COR-L47 (cell line): ENCODE results near the gene JARID2.
A peak's percentile ranks its signal among the peaks of the same experiment; 100 is the strongest.

ENCODE experiments used
- DNase-seq: peaks from one replicate; lab custom pipeline; 2025; lab: John Stamatoyannopoulos, UW

JARID2 gene

GRCh38 chr6:15440040-15440439 lies 194.2 kb downstream of the JARID2 start:
- DNase-seq, result no peak

GRCh38 chr6:15441215-15441868 lies 195.5 kb downstream of the JARID2 start:
- peak; percentile 33 for DNase-seq

GRCh38 chr6:15441981-15442380 lies 196.1 kb downstream of the JARID2 start:
- no peak for DNase-seq

- DNase-seq, result no peak
Measured at GRCh38 chr6:15442467-15442866, 196.6 kb downstream of the JARID2 start.

- DNase-seq, result no peak
Measured at GRCh38 chr6:15443119-15443830, 197.4 kb downstream of the JARID2 start.

GRCh38 chr6:15444081-15444731 lies 198.3 kb downstream of the JARID2 start:
- no peak for DNase-seq

- DNase-seq, result peak; percentile 69
Measured at GRCh38 chr6:15444881-15445280, 199.0 kb downstream of the JARID2 start.

- no peak for DNase-seq
Measured at GRCh38 chr6:15447546-15448267, 201.8 kb downstream of the JARID2 start.

GRCh38 chr6:15449011-15449410 lies 203.1 kb downstream of the JARID2 start:
- no peak for DNase-seq

- DNase-seq, result no peak
Measured at GRCh38 chr6:15451738-15452137, 205.9 kb downstream of the JARID2 start.

GRCh38 chr6:15452182-15452941 lies 206.5 kb downstream of the JARID2 start:
- DNase-seq, result no peak

GRCh38 chr6:15453186-15453585 lies 207.3 kb downstream of the JARID2 start:
- no peak for DNase-seq

- no peak for DNase-seq
Measured at GRCh38 chr6:15453622-15454021, 207.8 kb downstream of the JARID2 start.

- DNase-seq, result no peak
Measured at GRCh38 chr6:15456422-15456821, 210.6 kb downstream of the JARID2 start.

GRCh38 chr6:15457121-15457650 lies 211.3 kb downstream of the JARID2 start:
- no peak for DNase-seq

GRCh38 chr6:15458021-15458459 lies 212.2 kb downstream of the JARID2 start:
- peak; percentile 39 for DNase-seq

GRCh38 chr6:15460110-15460727 lies 214.3 kb downstream of the JARID2 start:
- DNase-seq, result no peak

GRCh38 chr6:15461127-15461944 lies 215.5 kb downstream of the JARID2 start:
- no peak for DNase-seq

GRCh38 chr6:15462256-15462655 lies 216.4 kb downstream of the JARID2 start:
- no peak for DNase-seq
